SK-N-SH treated with all-trans-retinoic acid at 6 μM for 48 hours (cell line): ENCODE measurements around the gene PLB1.

Experiments used
- PPARA ChIP-seq: fragments of 250-450 bp; sonication (Bioruptor Pico); IDR thresholded peaks from 2 replicates; pipeline ENCODE4 v1.5.0; 2020; ENCODE audit warnings: mild to moderate bottlenecking, borderline replicate concordance
- ZFP3 ChIP-seq: fragments of 250-450 bp; sonication (Bioruptor Pico); IDR thresholded peaks from 2 replicates; pipeline ENCODE4 v1.5.0; 2020; ENCODE audit warnings: mild to moderate bottlenecking, moderate library complexity

DNA sequence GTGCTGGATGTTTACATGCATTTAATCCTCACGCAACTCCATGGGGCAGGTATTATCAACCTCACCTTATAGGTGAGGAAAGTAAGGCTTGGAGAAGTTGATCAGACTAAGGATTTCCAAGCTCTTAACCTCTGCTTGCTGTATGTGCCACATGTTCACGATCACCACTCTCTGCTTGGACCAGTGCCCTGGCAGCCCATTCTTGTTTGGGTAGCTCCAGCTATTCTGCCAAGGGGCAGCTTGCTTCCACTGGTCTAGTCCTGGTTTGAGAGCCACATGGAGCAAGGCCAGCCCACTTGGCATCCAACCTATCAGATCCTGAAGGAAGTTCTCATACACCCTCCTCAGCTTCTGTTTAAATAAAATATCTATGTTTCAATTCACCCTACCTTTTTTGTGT, 14.3 kb downstream of the PLB1 start:
- no peak for TF ChIP-seq ZFP3 (CRISPR knock-in tag)
- TF ChIP-seq PPARA (CRISPR knock-in tag) = no peak
